ENCODE data around the gene COX4I2.
"Not testable (repeated sequence)": the region's sequence is repeated elsewhere in the genome, so short reads cannot be mapped to it uniquely, and the experiment has no call there.

The COX4I2 gene

DNA sequence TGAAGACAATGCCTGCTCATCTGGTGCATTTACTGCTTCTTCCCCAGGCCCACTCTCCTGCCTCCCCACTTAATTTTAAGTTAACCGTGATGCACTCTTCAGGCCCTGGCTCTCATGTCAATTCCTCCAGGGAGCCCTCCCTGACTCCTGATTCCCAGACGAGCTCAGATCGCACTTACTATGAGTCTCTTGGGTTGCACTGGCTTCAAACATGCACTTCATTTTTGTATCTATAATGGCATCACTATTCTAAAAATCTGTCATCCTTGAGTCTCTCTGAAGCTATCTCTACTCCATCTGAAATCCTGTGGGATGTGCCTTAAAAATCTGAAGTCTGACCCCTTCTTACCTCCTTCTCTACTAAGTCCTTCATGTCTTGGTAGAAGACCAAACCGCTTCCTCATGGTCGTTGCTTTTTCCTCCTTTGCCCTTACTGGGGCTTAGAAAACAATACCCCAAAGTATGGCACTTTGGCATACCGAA, 24.7 kb downstream of the COX4I2 start:
- DNase-seq (ENCODE audit: low read depth), result no peak
- no peaks in the 10 kb centered on the region for H3K9me3 ChIP-seq (ENCODE audit: control insufficient read depth, low read length)
- peak overlapping the region; percentile 80 for H3K9ac ChIP-seq (ENCODE audit: low read length)
- H3K36me3 ChIP-seq (ENCODE audit: control insufficient read depth, insufficient read depth, low read length, severe bottlenecking), result peaks cover 31% of the 10 kb centered on the region
- peak overlapping the region; percentile 61 for H3K4me3 ChIP-seq (ENCODE audit: low read length)
- no peaks in the 10 kb centered on the region for H3K27me3 ChIP-seq (replicated peaks; ENCODE audit: control insufficient read depth, insufficient read depth, low read length)
- H3K4me1 ChIP-seq (ENCODE audit: control insufficient read depth, insufficient read depth, low read length), result peaks cover 49% of the 10 kb centered on the region

DNA sequence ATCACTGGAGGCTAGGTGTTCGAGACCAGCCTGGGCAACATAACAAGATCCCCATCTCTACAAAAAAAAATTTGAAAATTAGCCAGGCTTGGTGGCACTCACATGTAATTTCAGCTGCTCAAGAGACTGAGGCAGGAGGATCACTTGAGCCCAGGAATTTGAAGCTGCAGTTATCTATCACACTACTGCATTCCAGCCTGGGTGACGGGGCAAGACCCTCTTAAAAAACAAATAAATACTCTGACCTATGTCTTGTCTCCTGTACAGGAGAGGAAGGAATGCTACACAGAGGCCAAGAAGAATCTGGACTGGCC, 25.8 kb downstream of the COX4I2 start:
- Histone ChIP-seq H3K27me3 (replicated peaks; ENCODE audit: control insufficient read depth, insufficient read depth, low read length) (no peaks in the 10 kb centered on the region), H3K9ac (ENCODE audit: low read length) (peak overlapping the region; percentile 5), H3K4me3 (ENCODE audit: low read length) (no peak overlapping the region), H3K36me3 (ENCODE audit: control insufficient read depth, insufficient read depth, low read length, severe bottlenecking) (peaks cover 31% of the 10 kb centered on the region), H3K9me3 (ENCODE audit: control insufficient read depth, low read length) (no peaks in the 10 kb centered on the region), H3K4me1 (ENCODE audit: control insufficient read depth, insufficient read depth, low read length) (peaks cover 59% of the 10 kb centered on the region)
- no peak for DNase-seq (ENCODE audit: low read depth)

DNA sequence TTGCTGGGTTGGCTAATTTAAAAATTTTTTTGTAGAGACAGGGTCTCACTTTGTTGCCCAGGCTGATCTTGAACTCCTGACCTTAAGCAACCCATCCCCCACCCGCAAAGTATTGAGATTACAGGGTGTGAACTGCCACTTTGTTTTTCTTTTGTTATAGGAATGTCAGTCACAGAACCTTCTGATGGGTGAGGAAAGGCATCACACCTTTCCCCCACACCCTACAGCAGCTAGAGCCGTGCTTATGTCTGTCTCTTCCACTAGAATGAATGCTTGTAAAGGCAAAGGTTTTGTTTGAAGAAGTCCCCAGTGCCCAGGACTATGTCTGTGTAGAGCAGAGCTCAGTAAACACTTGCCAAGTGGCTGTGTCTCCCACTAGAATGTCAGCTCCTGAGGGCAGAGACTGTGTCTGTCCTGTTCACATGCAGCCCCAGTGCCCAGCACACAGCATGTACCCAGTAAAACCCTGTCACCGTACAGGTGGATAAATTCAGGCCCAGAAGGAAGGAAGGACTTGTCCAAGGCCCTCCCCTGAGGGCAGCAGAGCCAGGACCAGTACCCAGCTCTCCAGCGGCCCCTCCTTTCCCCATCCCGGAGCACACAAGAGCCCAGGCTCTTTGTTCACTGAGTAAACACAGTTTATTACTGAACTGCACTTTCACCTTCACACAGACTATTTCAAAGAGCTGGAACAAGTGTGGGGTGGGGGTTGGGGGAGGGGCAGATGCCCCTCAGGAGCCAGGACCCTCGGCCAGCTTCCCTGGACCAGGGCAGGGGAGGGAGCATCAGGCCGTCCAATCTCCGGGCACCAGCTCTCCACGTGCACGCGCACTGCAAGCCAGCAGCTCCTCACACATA, 26.4 kb downstream of the COX4I2 start:
- peaks cover 59% of the 10 kb centered on the region for H3K4me1 ChIP-seq (ENCODE audit: control insufficient read depth, insufficient read depth, low read length)
- H3K27me3 ChIP-seq (replicated peaks; ENCODE audit: control insufficient read depth, insufficient read depth, low read length), result no peaks in the 10 kb centered on the region
- peak overlapping the region; percentile 65 for H3K9ac ChIP-seq (ENCODE audit: low read length)
- no peak for DNase-seq (ENCODE audit: low read depth)
- peaks cover 31% of the 10 kb centered on the region for H3K36me3 ChIP-seq (ENCODE audit: control insufficient read depth, insufficient read depth, low read length, severe bottlenecking)
- H3K4me3 ChIP-seq (ENCODE audit: low read length), result no peak overlapping the region
- H3K9me3 ChIP-seq (ENCODE audit: control insufficient read depth, low read length), result no peaks in the 10 kb centered on the region

DNA sequence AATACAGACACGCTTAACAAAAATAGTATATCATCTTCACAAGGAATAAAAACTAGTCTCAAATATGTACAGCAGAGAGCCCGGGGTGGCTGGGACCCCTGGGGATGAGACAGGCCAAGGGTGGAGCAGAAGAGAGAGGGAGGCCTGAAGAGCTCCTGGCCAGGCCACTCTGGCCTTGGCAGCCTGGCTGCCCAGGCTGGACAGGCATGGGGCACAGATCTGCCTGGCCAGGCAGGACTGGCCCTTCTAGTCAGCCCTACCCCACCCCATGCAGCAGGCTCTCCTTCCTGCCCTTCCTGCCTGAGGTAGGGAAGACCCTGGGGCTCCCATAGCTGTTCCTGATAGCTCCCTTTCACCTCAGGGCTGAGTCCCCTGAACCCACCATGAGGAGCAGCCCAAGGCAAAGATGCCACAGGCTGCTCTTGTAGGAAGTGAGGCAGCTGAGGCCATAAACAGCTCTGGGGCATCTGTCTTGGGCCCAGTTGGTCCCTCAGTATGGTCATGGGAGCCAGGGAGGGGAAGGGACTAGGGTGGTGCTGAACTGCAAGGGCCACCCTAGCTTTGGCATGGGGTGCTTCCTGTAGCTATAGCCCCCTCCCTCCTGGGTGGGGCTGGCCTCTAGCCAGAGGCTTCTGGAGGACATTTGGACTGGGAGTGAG, 27.1 kb downstream of the COX4I2 start:
- Histone ChIP-seq H3K9ac (ENCODE audit: low read length) (peak overlapping the region; percentile 65), H3K27me3 (replicated peaks; ENCODE audit: control insufficient read depth, insufficient read depth, low read length) (no peaks in the 10 kb centered on the region), H3K36me3 (ENCODE audit: control insufficient read depth, insufficient read depth, low read length, severe bottlenecking) (peaks cover 36% of the 10 kb centered on the region), H3K4me1 (ENCODE audit: control insufficient read depth, insufficient read depth, low read length) (peaks cover 62% of the 10 kb centered on the region), H3K9me3 (ENCODE audit: control insufficient read depth, low read length) (no peaks in the 10 kb centered on the region), H3K4me3 (ENCODE audit: low read length) (no peak overlapping the region)
- DNase-seq (ENCODE audit: low read depth), result no peak

DNA sequence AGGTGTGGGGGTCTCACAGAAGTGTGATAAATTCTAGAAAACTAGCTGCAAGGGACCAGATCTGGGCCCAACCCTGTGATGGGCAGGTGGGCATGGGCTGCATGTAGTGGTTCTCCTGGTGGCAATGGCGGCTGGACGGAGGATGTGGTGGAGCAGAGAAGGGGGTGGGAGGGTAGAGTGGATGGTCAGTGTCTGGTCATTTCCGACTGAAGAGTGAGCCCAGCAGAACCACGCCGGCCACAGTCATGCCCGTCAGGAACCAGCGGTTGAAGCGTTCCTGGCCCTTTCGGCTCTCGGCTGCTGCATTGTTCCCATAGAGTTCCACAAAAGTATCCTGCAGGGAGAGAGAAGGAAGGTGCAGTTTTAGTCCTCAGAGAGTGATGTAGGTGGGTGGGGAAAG, 28.0 kb downstream of the COX4I2 start:
- peaks cover 39% of the 10 kb centered on the region for H3K36me3 ChIP-seq (ENCODE audit: control insufficient read depth, insufficient read depth, low read length, severe bottlenecking)
- H3K4me3 ChIP-seq (ENCODE audit: low read length), result no peak overlapping the region
- no peak for DNase-seq (ENCODE audit: low read depth)
- peak overlapping the region; percentile 65 for H3K9ac ChIP-seq (ENCODE audit: low read length)
- H3K9me3 ChIP-seq (ENCODE audit: control insufficient read depth, low read length), result no peaks in the 10 kb centered on the region
- peaks cover 71% of the 10 kb centered on the region for H3K4me1 ChIP-seq (ENCODE audit: control insufficient read depth, insufficient read depth, low read length)
- no peaks in the 10 kb centered on the region for H3K27me3 ChIP-seq (replicated peaks; ENCODE audit: control insufficient read depth, insufficient read depth, low read length)

DNA sequence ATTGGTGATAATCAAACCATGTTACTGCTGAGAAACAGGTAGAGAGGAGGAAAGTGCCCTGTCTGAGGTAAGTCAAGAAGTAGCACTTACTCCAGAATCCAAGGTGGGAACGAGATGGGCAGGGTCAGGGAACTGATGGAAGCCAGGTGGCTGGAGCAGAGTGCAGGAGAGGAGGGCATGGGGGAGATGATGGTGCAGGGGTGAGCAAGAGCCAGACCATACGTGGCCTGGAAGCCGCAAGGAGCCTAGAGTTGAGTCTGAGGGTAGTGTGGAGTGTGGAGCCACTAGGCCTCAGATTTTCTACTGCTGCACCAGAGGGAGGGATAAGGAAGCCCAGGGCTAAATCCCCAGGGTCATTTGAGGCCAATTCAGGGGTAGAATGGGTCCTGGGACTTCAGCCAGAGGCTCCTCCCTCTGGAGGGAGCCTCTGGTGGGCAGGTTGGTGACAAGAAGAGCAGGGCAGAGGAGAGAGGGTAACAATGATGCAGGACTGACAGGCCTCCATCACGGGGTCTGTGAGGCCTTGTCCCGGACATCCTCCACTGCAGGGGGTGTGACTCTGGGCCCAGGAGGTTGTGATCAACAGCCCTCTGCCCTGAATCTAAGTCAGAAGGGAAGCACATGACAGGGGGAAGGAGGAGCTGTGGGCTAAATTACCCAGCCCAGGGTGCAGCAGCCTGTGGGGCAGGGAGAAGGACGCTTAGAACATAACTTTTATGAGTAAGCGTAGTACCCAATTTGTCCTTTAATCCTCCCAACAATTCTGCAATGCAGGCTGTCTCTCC, 28.7 kb downstream of the COX4I2 start:
- peak overlapping the region; percentile 65 for H3K9ac ChIP-seq (ENCODE audit: low read length)
- H3K4me1 ChIP-seq (ENCODE audit: control insufficient read depth, insufficient read depth, low read length), result peaks cover 78% of the 10 kb centered on the region
- peak overlapping the region; percentile 13 for H3K4me3 ChIP-seq (ENCODE audit: low read length)
- H3K9me3 ChIP-seq (ENCODE audit: control insufficient read depth, low read length), result no peaks in the 10 kb centered on the region
- DNase-seq (ENCODE audit: low read depth), result no peak
- H3K27me3 ChIP-seq (replicated peaks; ENCODE audit: control insufficient read depth, insufficient read depth, low read length), result no peaks in the 10 kb centered on the region
- H3K36me3 ChIP-seq (ENCODE audit: control insufficient read depth, insufficient read depth, low read length, severe bottlenecking), result peaks cover 44% of the 10 kb centered on the region

DNA sequence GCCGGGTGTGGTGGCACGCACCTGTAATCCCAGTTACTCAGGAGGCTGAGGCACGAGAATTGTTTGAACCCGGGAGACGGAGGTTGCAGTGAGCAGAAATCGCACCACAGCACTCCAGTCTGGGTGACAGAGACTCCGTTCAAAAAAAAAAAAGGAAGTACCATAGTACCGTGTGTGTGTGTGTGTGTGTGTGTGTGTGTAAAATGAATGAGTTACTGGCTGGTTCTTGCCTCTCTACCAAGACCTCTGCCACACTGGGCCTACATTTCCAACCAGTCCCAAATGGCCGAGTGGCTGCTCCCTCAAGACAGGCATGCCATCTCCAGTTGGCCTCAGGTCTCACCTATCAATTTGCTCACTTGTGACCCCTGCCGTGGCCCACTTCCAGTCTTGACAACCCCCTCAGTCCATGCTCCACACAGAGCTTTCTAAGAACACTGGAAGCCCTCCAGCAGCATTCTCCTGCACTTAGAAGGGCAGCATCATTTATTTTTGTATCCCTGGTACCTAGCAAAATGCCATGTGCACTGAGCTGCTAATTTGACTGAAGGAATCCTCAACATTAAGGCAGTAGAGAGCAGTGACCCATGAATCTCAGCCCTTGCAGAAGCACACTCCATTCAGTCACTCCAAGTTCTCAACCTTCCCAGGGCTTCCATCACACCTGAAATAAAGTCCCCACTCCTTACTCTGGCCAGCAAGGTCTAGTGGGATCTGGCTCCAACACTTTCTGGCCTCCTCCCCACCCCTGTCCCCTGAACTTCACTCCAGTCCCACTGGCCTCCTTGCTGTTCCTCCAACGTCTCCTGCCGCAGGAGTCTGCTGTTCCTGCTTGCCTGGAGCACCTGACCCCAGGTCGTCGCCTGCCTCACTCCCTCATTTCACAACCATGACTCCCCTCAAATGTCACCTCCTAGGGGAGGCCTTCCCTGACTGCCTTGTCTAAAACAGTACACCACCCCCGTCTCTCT, 29.9 kb downstream of the COX4I2 start:
- no peaks in the 10 kb centered on the region for H3K27me3 ChIP-seq (replicated peaks; ENCODE audit: control insufficient read depth, insufficient read depth, low read length)
- H3K36me3 ChIP-seq (ENCODE audit: control insufficient read depth, insufficient read depth, low read length, severe bottlenecking), result peaks cover 45% of the 10 kb centered on the region
- DNase-seq (ENCODE audit: low read depth), result no peak
- H3K9ac ChIP-seq (ENCODE audit: low read length), result peak overlapping the region; percentile 65
- H3K4me3 ChIP-seq (ENCODE audit: low read length), result no peak overlapping the region
- H3K4me1 ChIP-seq (ENCODE audit: control insufficient read depth, insufficient read depth, low read length), result peaks cover 69% of the 10 kb centered on the region
- H3K9me3 ChIP-seq (ENCODE audit: control insufficient read depth, low read length), result no peaks in the 10 kb centered on the region

DNA sequence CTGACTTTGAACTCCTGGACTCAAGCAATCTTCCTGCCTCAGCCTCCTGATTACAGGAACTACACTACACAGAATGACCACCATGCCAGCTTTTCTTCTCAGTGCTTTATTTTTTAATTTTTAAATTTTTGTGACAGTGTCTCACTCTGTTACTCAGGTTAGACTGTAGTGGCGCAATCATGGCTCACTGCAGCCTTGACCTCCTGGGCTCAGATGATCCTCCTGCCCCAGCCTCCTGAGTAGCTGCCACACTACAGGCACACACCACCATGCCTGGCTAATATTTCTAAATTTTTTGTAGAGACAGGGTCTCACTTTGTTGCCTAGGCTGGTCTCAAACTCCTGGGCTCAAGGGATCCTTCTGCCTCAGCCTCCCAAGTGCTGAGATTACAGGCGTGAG, 31.2 kb downstream of the COX4I2 start:
- Histone ChIP-seq H3K4me1 (ENCODE audit: control insufficient read depth, insufficient read depth, low read length) (peaks cover 61% of the 10 kb centered on the region), H3K36me3 (ENCODE audit: control insufficient read depth, insufficient read depth, low read length, severe bottlenecking) (peaks cover 39% of the 10 kb centered on the region)
- H3K4me3 ChIP-seq (ENCODE audit: low read length); H3K9me3 ChIP-seq (ENCODE audit: control insufficient read depth, low read length); H3K27me3 ChIP-seq (replicated peaks; ENCODE audit: control insufficient read depth, insufficient read depth, low read length); DNase-seq (ENCODE audit: low read depth); H3K9ac ChIP-seq (ENCODE audit: low read length): not testable (repeated sequence)

DNA sequence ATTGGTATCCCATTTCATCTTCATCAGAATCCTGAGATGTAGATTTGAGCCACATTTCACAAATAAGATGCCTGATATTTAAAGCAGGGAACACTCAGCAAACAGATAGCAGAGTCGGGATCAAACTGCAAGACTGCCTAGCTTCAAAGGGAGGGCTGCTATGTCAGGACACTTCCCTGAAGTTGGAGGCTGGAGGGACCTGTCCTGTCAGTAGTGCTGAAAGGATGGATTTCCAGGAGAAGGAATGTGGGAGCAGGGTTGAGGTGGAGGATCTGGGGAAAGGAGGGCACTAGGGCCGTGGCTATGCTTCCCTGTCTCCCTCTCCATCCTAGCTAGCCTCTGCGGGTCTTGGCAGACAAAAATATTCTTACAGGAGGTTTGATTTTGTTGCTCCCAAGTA, 32.2 kb downstream of the COX4I2 start:
- H3K36me3 ChIP-seq (ENCODE audit: control insufficient read depth, insufficient read depth, low read length, severe bottlenecking), result peaks cover 37% of the 10 kb centered on the region
- H3K27me3 ChIP-seq (replicated peaks; ENCODE audit: control insufficient read depth, insufficient read depth, low read length), result no peaks in the 10 kb centered on the region
- no peak overlapping the region for H3K4me3 ChIP-seq (ENCODE audit: low read length)
- no peaks in the 10 kb centered on the region for H3K9me3 ChIP-seq (ENCODE audit: control insufficient read depth, low read length)
- H3K4me1 ChIP-seq (ENCODE audit: control insufficient read depth, insufficient read depth, low read length), result peaks cover 61% of the 10 kb centered on the region
- H3K9ac ChIP-seq (ENCODE audit: low read length), result peak overlapping the region; percentile 17
- no peak for DNase-seq (ENCODE audit: low read depth)

DNA sequence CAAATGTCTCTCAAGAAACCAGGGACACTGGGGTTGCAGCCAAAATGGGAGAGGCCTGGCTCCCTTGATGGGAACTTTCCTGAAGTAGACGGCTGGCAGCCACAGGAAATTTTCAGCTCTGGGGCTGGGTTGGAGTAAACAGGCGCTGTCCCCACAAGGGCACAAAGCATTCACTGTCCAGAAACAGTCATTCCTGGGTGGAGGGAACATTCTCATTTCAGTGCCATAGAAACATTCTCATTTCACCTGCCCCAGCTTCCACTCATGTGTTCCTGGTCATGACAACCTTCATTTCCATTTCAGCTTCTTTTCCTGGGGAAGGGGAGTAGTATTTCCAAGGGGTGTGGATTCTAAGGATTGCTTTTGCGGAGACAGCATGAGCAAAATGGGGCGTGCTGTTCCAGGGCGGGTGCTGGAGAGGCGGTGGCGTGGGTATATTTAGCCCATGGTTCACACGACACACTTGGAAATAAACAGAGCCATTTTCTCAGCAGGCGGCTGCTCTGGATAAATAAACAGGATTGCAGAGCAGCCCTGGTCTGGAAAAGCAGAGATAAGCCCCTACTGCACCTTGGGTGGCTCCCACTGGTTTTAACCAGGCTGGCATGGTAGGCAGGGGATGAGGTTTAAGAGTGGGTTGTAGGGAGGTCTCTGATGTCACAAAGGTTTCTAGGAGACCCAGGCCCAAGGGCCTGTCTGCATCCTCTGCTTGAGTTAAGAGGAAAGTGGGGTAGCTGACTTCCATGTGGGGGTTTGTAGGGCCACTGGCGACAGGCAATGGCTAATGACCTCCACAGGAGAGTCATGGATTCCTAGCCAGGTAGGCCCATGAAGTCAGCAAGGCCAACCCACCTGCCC, 32.9 kb downstream of the COX4I2 start:
- Histone ChIP-seq H3K4me1 (ENCODE audit: control insufficient read depth, insufficient read depth, low read length) (peaks cover 62% of the 10 kb centered on the region), H3K4me3 (ENCODE audit: low read length) (no peak overlapping the region), H3K9me3 (ENCODE audit: control insufficient read depth, low read length) (no peaks in the 10 kb centered on the region), H3K9ac (ENCODE audit: low read length) (peak overlapping the region; percentile 2), H3K36me3 (ENCODE audit: control insufficient read depth, insufficient read depth, low read length, severe bottlenecking) (peaks cover 30% of the 10 kb centered on the region), H3K27me3 (replicated peaks; ENCODE audit: control insufficient read depth, insufficient read depth, low read length) (no peaks in the 10 kb centered on the region)
- no peak for DNase-seq (ENCODE audit: low read depth)

Data from adipocyte (in vitro differentiated cells).